Measurements from ENCODE around the gene DHX57.

DNA sequence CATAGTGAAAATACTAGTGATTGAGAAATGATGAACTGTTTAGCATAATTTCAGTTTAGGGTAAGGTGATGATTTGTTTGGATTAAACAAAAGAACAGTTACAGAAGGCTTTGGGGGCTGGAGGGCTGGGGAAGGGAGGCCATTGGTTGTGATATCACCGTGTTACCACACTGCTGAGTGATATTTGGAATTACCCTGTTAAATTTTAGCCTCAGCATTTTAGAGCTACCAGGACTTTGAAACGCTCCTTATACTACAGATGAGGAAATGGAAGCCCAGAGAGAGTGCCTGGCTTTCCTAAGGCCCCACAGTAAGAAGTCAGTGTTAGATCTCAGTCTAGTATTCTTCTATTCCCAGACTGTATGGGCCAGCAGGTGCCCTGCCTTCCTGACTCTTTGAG lies 29.5 kb upstream of the DHX57 start:
- TF ChIP-seq ARNT (IDR thresholded peaks at IDR 0.05) (no peak), SP1 (IDR thresholded peaks at IDR 0.05) (no peak), PKNOX1 (IDR thresholded peaks at IDR 0.05) (no peak), ELF4 (IDR thresholded peaks at IDR 0.05) (no peak), HDGF (IDR thresholded peaks at IDR 0.05; ENCODE audit: borderline replicate concordance) (no peak), ZNF384 (IDR thresholded peaks at IDR 0.05) (no peak), FOXM1 (IDR thresholded peaks at IDR 0.05; ENCODE audit: borderline replicate concordance) (no peak), SUZ12 (IDR thresholded peaks at IDR 0.05) (no peak), CTBP1 (IDR thresholded peaks at IDR 0.05; ENCODE audit: borderline replicate concordance) (no peak), TARDBP (IDR thresholded peaks at IDR 0.05) (no peak), NFRKB (IDR thresholded peaks at IDR 0.05) (no peak), BHLHE40 (IDR thresholded peaks at IDR 0.05; ENCODE audit: borderline replicate concordance) (no peak), FOXK2 (IDR thresholded peaks at IDR 0.05) (no peak)
